ENCODE measurements around the gene KLF8. TPM values are rescaled to one million over a fixed set of nuclear protein-coding genes. Genes with fewer than 3 reads are reported as not detected.

The KLF8 gene
- total RNA-seq (2022; extraction: Qiagen RNA extraction), result 0.05 to 0.08 TPM in 2 of 5 replicates, not detected in the others

DNA sequence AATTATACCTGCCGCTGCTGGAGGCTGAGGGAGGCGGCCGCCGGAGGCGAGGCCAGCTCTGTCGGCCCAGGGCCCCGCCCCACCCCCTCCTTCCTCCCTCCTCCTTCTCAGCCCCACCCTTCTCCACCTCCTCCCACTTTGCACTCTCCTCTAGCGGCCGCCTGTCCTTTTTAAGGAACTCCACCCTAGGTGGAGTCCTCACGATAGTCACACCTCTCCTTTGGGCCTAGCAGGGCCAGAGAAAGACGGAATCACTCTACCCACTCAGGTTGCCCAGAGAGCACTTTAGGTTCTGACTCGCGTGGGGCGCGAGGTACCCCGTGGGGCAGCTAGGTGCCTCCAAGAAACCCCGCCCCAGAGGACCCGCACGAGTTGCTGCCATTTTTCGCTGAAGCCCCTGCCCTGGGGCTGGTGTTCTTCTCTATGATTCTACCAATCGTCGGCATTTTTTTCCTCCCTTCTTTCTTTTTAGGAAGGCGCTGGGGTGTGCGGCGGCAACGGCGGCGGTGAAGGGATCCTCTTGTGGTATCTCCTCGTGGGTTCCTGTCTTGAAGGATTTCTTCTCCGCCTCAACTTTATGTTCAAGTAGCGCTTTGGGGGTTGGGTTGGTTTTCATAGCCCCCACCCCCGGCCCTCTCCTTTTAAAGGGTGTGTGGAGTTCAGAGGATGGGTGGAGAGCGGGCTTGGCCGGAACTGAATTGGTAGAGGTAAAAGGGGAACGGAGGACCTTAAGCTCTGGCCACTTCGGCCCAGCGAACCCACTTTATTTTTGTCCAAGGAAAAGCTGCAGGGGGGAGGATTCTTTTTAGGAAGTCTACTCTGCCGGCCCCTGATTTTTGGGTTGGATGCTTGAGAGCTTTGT is at the start of gene KLF8:
KLF8 (plus strand) TSS at position 136 of the 862 bp plus-strand sequence. CDS start 979 bp downstream, outside the sequence.

All from A549 treated with AZD2906 at 1 μM for 4 hours (cell line).